HG03139 (cell line): ENCODE data around the gene UBASH3A.

Source experiments
- ATAC-seq: cut with Tn5 transposase; IDR thresholded peaks from one replicate; pipeline ENCODE4 v1.9.1; 2021; ENCODE audit not compliant: unreplicated experiment

Gene UBASH3A, protein sequence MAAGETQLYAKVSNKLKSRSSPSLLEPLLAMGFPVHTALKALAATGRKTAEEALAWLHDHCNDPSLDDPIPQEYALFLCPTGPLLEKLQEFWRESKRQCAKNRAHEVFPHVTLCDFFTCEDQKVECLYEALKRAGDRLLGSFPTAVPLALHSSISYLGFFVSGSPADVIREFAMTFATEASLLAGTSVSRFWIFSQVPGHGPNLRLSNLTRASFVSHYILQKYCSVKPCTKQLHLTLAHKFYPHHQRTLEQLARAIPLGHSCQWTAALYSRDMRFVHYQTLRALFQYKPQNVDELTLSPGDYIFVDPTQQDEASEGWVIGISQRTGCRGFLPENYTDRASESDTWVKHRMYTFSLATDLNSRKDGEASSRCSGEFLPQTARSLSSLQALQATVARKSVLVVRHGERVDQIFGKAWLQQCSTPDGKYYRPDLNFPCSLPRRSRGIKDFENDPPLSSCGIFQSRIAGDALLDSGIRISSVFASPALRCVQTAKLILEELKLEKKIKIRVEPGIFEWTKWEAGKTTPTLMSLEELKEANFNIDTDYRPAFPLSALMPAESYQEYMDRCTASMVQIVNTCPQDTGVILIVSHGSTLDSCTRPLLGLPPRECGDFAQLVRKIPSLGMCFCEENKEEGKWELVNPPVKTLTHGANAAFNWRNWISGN

DNA sequence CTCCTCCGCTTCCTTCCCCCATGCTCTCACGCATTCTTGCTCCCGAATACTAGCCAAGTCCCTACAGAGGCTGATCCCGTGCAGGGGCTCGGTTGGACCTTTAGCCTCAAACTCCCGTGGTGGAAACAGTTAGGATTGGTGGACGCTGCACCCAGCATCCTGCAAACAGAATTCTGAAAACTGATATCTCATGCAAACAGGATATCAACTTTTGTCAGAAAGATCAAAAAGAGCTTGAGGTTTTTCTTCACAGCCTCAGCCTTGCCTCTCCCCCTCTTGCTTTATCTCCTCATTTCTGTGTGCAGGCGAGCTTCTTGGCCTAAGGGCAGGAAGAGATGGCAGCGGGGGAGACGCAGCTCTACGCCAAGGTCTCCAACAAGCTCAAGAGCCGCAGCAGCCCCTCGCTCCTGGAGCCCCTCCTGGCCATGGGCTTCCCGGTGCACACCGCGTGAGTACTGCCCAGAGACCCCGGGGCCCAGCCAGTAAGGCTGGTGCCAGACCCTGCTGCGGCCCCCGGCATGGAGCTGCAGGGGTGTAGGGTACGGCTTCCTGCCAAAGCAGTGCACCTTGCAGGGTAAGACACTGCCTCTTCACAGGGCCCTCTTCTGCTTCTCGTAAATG lies at the start of gene UBASH3A:
UBASH3A (plus strand) TSS at position 292 of the 621 bp plus-strand sequence; CDS start at position 336, 44 bp downstream.
- ATAC-seq: no peak

DNA sequence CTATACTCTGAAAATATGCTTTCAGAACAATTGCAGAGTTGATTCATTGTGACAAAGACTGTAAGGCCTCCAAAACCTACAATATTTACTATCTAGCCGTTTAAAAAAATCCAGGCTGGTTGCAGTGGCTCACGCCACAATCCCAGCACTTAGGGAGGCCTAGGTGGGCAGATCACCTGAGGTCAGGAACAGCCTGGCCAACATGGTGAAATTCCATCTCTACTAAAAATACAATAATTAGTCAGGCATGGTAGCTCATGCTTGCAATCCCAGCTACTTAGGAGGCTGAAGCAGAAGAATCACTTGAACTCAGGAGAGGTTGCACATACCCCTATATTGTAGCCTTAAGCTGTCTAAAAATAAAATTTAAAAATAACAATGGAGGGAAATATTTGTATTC lies 47.7 kb upstream of the UBASH3A start:
- ATAC-seq: no peak

DNA sequence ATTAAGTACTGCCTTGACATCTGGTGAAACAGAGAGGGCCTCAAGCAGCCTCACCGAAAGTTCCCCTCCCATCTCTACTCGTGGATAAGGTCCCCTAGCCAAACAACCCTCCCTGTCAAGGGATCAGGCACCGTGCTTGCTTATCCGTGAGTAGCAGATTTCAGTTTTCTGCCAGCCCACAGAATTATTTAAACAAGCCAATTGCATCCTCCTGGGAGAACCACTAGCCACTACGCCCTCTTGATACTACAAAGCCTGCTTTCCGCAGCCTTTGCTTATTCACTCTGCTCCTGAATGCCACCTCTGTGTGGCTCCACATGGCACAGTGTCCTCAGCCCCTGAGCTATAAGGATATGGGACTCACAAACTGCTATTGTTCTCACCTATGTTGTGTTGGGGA lies 47.1 kb upstream of the UBASH3A start:
- ATAC-seq: no peak

DNA sequence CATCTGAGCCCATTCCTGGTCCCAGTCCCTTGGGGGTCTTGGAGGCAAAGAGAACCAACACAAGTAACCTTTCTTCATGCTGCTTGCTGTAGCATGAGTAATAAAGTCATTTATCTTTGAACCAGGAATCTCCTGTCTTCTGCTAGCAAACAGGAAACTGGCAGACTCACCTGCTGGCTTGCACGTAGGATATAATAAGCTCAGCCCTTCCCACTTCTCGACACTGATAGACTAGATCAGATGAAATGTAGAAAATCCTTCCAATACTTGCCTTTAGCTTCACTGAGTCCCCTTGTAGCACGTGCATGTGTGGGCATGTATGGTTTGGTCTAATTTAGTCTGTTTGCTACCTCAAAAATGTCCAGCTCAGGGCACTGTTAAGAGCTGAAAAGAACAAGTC lies 46.4 kb upstream of the UBASH3A start:
- ATAC-seq: no peak

DNA sequence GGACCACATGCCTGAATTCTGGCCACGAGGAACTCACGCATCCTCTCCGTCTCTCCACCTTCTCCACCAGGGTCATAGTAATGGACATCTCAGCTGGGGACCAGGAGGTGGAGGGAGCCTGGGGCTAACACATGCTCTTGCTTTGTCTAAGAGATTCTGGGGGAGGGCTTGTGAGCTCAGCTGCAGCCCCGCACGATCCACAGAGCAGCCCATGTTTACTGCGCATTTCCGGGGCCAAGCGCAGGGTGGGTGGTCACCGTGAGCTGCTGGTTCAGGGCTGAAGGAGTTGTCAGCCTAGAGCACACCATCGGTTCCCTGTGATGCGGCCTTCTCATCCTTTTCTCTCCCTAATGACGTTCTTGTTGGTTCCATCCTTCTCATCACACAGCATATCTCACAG lies 45.4 kb upstream of the UBASH3A start:
- ATAC-seq: no peak

DNA sequence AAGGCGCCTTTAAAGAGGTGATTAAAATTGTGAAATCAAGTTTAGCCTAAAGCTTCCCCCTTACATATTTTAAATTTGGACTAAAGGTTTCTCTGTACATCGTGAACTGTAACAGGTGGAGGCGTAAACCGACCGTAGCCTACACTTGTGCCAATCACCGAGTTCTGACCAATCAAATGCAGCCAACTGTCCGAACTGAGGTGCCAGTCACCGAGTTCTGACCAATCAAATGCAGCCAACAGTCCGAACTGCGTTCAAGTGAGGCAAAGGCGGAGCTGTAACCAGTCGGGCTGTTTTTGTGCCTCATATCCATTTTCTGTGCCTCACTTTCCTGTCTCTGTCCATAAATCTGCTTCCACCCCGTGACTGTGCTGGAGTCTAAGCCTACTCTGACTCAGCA lies 44.8 kb upstream of the UBASH3A start:
- ATAC-seq: no peak

DNA sequence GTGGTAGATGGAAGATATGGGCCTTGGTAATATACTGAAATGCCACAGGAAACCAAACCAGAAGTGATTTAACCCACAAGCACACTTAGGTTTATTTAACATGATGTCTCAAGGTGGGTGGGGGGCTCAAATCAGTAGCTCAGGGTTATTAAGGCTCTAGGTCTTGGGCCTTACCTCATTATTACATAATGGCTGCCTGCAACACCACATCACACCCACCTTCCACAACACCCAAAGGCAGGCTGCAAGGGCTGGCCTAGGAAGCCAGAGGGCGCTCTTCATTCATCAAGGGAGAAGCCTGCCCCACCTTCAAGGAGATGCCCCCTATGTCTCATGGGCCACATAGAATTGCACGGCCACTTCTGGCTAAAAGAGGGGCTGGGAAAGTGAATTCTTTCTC lies 43.4 kb upstream of the UBASH3A start:
- ATAC-seq: no peak

DNA sequence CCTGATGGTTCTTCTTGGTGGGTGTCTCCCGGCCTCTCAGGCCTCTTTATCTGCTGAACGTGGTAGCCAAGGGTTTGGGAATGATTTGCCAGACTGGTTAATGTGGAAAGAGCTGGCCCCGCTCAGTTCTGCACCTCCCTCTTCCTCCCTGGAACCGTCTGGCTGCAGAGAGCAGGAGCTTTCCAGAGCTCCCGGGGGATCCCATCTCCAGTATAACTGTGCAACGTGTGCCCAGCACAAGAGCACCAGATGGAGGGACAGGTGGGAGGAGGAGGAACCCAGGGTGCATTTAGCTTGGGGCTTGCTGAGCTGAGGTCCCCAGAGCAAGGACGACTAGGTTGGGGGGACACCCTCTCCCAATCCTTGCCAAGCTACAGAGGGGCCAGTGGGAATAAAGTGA lies 42.4 kb upstream of the UBASH3A start:
- no peak for ATAC-seq

DNA sequence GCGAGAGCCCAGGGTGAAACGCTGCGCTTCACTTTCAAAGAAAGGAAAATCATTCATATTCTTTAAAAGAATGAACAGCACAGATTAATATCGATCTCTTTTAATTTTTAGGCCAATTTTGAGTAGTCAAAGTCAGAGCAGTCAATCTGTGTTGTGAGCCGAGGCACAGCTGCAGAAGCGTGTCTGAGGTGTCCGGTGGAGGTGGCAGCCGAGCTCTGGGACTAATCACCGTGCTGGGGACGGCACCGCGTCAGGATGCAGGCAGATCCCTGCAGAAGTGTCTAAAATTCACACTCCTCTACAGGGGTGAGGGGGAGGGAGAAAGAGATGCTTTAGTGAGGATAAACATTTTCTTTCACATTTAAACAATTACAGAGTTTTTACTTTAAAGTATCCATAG lies 41.5 kb upstream of the UBASH3A start:
- no peak for ATAC-seq

DNA sequence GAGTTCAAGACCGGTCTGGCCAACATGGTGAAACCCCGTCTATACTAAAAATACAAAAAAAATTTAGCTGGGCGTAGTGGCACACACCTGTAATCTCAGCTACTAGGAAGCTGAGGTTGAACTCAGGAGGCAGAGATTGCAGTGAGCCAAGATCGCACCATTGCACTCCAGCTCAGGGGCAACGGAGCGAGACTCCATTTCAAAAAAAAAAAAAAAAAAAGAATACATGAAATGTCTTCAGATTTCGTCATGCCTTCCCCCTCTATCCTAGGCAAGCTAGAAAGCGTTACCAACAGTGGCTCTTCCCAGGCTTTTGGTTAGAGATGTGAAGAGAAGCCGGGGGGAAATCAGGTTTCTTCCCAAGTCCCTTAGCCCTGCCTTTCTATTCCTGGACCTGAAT lies 41.0 kb upstream of the UBASH3A start:
- no peak for ATAC-seq

DNA sequence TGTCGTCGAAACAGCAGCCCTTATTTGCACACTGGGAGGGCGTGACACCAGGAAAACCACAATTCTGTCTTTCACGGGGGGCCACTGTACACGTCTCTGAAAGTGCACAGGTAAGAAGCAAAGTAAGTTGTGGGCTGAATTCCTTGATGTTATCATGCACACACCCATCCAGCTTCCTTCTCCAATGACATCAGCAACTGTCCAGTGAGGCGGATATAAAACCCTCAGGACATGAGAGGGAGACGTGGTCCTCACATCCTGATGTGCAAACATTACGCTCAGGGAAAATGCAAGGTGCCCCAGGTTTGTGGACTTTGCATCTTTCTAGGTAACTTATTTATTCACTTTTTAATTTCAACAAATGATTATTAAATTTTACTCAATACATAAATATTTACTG lies 40.4 kb upstream of the UBASH3A start:
- ATAC-seq: no peak

DNA sequence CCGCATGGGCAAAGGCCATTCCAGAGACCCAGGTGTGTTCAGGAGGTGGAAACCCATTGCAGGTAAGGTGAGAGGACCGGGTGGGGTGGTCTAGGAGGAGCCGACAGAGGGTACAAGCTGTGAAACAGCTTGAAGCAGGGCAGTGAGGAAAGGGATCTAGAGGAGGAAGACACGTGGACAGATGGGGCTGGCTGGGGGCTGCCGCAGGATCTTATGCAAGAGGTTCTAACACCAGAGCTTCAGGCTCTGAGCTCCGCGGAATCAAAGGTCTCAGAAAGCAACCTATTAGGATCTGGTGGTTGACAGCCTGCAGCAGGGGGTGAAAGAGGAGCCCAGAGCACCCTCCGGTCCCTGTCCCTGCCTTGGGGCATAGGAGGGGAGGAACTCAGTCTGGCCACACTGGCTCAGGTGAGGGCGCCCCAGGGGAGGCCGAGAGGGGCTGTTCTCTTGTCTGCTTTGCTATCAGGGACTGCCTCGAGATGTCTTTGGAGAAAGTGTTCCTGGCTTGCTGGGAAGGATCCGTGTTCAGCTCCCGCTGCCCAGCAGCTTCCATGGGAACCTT lies 39.3 kb upstream of the UBASH3A start:
- no peak for ATAC-seq

DNA sequence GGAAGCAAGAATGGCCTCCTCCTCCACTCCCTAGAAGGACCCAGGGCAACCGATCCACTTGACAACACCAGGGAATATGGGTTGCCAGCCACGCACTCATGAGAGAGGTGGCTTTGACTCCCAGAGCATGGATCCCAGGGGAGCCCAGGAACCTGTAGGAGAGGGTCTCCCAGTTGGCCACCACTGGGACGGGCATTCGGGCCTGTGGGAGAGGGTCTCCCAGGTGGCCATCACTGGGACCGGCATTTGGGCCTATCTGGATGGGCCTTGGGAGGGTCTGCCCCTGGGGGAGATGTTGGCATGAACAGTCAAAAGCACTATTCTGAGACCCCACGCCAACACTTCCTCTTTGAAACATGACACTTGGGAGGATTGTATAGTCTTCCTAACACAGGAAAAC lies 37.9 kb upstream of the UBASH3A start:
- no peak for ATAC-seq

DNA sequence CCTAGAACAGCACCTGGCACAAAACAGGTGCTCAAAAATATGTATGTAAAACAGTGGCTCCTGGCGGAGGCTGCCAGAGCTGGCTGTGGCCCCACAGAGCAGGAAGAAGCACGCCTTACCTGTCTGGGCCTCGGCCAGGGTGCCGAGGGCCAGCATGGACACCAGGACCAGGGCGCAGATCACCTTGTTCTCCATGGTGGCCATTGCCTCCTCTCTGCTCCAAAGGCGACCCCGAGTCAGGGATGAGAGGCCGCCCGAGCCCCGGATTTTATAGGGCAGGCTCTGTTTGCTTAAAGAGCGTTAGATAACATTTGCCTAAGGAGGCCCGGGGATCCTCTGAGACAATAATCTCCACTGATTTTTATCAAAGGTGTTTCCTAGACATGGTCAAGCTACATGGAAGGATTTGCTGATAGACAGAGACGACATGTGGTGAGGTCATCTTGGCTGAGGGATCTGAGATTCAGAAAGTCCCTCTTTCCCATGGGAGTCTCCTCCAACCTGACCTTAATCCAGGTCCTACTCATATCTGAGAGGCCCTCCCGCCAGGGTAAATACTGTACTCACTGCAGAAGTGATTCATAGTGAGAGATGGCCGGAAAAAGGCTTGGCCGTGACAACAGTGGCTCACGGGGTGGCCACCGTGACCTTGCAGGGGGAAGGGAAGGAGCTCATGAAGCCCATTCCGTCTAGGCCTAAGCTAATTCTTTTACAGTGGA lies 37.3 kb upstream of the UBASH3A start, which contains the start of gene TFF1:
TFF1 (minus strand) TSS at position 244 of the 719 bp plus-strand sequence; CDS start at position 204, 40 bp downstream.
- ATAC-seq: no peak

DNA sequence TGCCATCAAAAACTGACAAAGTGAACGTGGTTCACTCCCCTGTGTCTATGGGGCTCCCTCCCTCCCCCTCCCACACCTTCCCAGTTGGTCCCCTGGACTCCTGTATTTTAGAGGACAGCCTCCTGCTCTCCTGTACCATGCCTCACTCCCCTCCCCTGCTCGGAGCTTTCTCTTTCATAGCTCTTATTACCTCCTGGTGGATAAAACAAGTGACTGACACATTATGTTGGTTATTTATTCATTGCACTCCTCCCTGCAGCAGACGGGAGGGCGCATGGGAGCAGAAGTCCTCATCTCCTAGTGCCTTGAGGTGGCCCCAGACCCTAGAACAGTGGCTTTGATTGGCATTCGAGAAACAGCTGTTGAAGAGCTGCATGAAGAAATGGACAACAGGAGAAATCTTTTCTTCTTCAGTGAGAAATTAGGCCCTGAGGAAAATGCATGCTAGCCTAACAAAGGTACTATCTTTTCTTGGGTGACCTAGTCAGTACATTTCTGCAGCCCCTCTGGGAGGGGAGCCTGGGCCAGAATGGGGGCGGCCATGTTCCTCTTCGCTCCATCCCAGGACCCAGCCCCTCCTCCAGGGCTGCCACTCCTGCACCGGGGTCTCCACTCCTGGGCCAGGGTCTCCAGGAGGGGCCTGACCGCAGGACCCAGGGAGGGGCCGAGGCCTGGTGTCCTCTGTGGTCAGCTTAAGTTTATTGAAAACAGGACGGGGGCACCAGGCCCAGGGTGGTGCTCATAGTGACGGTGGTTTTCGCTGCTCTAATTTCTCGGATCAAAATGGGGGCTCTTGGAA lies 36.1 kb upstream of the UBASH3A start:
- no peak for ATAC-seq

DNA sequence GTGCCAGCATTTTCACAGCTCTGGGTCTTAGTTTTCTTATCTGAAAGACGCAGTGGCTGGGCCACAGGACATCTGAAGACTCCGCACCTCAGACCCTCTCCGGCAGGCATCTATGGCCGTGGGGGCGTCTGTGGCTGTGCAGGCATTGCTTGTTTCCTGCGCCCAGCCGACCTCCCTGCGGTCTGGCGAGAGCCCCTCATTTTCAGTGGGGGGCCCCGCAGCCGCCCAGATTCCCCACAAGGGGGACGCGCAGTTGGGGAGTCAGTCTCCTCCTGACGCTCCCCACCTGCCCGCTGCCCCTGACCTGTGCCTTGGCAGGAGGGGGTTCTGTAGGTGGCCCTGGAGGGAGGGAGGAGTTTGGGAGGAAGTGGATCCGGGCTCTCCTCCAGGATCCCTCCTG lies 33.9 kb upstream of the UBASH3A start:
- no peak for ATAC-seq

DNA sequence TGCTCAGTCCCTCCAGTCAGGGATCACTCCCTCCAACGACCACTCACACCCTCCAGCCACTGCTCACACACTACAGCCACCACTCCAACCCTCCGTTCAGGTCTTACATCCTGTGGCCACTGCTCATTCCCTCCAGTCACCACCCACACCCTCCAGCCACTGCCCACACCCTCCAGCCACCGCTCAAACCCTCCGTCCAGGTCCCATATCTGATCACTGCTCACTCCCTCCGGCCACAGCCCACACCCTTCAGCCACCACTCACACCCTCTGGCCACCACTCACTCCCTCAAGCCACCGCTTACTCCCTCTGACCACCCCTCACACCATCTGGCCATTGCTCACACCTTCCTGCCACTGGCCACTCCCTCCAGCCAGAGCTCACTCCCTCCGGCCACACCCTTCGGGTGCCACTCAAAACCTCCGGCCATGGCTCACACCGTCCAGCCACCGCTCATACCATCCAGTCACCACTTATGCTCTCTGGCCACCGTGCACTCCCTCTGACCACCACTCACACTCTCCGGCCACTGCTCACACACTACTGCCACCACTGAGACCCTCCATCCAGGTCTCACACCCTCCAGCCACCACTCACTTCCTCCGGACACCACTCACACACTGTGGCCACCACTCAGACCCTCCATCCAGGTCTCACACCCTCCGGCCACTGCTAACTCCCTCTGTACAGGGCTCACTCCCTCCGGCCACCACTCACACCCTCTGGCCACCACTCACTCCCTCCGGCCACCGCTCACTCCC lies 32.6 kb upstream of the UBASH3A start:
- no peak for ATAC-seq

DNA sequence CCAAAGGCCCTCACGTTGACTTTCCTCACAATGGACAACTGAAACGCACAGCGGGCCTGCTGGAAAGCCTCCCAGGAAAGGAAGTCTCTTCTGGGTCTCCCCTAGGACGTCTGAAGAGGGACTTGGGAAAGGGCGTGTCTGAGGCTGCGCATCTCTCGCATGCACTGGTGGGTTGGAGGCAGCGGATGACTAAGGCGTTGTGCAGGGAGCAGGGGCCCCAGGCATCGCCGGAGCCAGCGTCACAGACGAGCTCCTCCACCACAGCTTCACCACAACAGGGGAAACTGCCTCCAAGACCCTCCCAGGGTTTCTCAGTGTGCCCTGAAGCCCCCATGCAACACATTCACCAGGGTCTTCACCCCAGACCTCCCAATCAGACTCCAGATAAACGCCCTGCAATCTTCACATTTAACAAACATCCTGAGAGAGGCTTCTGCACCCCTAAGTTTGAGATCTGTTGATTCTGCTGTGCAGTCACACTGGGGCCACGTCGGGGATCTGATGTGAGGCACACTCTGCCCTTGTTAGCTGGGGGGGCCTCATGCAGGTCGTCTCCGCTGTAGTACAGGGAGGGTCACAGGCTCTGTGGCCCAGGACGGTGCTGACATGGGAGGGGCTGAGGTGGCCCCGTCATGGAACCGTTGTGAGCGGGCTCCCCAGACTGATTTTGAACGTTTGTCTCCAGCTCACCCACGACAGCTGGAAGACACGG lies 30.4 kb upstream of the UBASH3A start:
- ATAC-seq: no peak

DNA sequence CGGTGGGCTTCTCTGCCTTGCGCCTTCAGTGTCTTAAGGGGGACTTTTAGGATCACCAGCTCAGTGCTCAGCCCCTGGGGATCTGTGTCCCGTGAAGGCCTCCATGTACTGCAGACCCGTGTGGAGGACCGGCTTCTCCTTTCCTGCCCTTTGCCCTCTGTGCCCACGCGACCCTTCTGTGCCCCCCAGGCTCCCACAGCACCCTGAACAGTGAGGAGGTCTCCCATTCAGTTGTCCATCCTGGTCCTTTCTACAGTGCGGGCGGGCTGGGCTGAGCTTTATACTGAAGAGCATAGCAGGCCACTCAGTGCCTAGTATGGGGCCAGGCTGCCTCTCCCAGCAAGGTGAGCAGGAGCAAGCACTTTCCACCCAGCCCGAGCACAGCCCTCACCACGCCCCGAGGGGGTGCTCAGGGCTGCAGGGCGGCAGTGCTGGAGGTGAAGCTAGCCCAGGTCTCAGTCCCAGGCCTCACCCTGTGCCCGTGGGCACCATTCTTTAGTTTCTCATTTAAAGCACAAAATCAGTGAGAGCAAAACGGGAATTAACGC lies 29.7 kb upstream of the UBASH3A start:
- ATAC-seq: no peak
